K562 (cell line): Measurements from ENCODE around the gene MTA2. TPM values are rescaled to one million over a fixed set of nuclear protein-coding genes. Genes with fewer than 3 reads are reported as not detected.
A peak's percentile ranks its signal among the peaks of the same experiment; 100 is the strongest.

Experiments used
- DIDO1 ChIP-seq: fragments of 450-650 bp; IDR thresholded peaks from 2 replicates; pipeline ENCODE4 v1.6.1; 2016; ENCODE audit warnings: low read depth, missing biosample characterization, missing genetic modification characterization
- ELF4 ChIP-seq: fragments of 450-650 bp; formaldehyde crosslinking; IDR thresholded peaks from 2 replicates; pipeline ENCODE4 v1.4.0; 2022; ENCODE audit warnings: missing genetic modification characterization
- LCOR ChIP-seq: sonication (generic); formaldehyde crosslinking; IDR thresholded peaks from 2 replicates; pipeline ENCODE4 v1.8.0; 2022; ENCODE audit warnings: mild to moderate bottlenecking, missing genetic modification reagents
- MAZ ChIP-seq, 2 experiments: fragments of 450-650 bp in 1 of 2; sonication (generic) in 1 of 2; formaldehyde crosslinking; IDR thresholded peaks in 1 of 2; conservative IDR thresholded peaks in 1 of 2; 2 replicates each; pipeline versions ENCODE4 v1.4.0 to v1.5.0; 2020; ENCODE audit warnings: mild to moderate bottlenecking in 1 of 2, missing genetic modification reagents in 1 of 2
- MEF2A ChIP-seq: IDR thresholded peaks from 2 replicates; pipeline ENCODE4 v1.6.1; 2011; ENCODE audit warnings: low read depth, mild to moderate bottlenecking, low read length, moderate library complexity; ENCODE audit not compliant: control insufficient read depth
- MTA2 ChIP-seq: fragments of 450-650 bp; IDR thresholded peaks from 2 replicates; pipeline ENCODE4 v1.6.1; 2016; ENCODE audit warnings: low read depth
- NFXL1 ChIP-seq: fragments of 450-650 bp; formaldehyde crosslinking; IDR thresholded peaks from 2 replicates; pipeline ENCODE4 v1.4.0; 2021; ENCODE audit warnings: mild to moderate bottlenecking
- PHF20 ChIP-seq: fragments of 450-650 bp; IDR thresholded peaks from 2 replicates; pipeline ENCODE4 v1.6.1; 2018; ENCODE audit not compliant: partially characterized antibody
- POLR2A ChIP-seq: fragments of 450-650 bp; conservative IDR thresholded peaks from 2 replicates; pipeline ENCODE4 v1.6.1; 2016
- TBP ChIP-seq: optimal IDR thresholded peaks from 2 replicates; pipeline ENCODE3; 2011; ENCODE audit warnings: low read depth, low read length, improper control_type of control experiment
- ZC3H4 ChIP-seq: sonication (generic); formaldehyde crosslinking; IDR thresholded peaks from 2 replicates; pipeline ENCODE4 v1.9.0; 2021; ENCODE audit warnings: missing genetic modification reagents, borderline replicate concordance
- ZNF217 ChIP-seq: sonication (generic); formaldehyde crosslinking; IDR thresholded peaks from 2 replicates; pipeline ENCODE4 v1.8.0; 2022; ENCODE audit warnings: mild to moderate bottlenecking, missing genetic modification reagents
- ZNF253 ChIP-seq: fragments of 250-450 bp; sonication (Bioruptor Pico); conservative IDR thresholded peaks from 2 replicates; pipeline ENCODE4 v1.6.1; 2021; ENCODE audit warnings: mild to moderate bottlenecking
- ZNF57 ChIP-seq: fragments of 450-650 bp; formaldehyde crosslinking; IDR thresholded peaks from 2 replicates; pipeline ENCODE4 v1.4.0; 2020; ENCODE audit warnings: mild to moderate bottlenecking, moderate library complexity
- ZNF75A ChIP-seq: fragments of 450-650 bp; formaldehyde crosslinking; IDR thresholded peaks from 2 replicates; pipeline ENCODE4 v1.4.0; 2020; ENCODE audit warnings: mild to moderate bottlenecking
- polyA plus RNA-seq, 8 experiments: library from polyadenylated mRNA; depleted of rRNA in 4 of 8; stranded (reverse) in 5 of 8; unstranded in 3 of 8; fragments of >200 nt; fragmentation: Nextera tagmentation in 2 of 8; fragmentation: Illumina TruSeq in 1 of 8; extraction: Ambion mirVana in 2 of 8; extraction: Trizol in 1 of 8; gene quantifications; 2 replicates each; pipeline versions ENCODE4 v1.2.1 to v1.2.3, GENCODE V29; 2011 to 2014; ENCODE audit warnings: inconsistent platforms in 1 of 8, missing spikeins in 1 of 8
- total RNA-seq, 7 experiments: library from RNA; depleted of rRNA in 6 of 7; stranded (reverse); fragments of >200 nt in 6 of 7; fragmentation: Illumina TruSeq in 2 of 7; extraction: Trizol in 2 of 7; gene quantifications; 2 replicates each; pipeline versions ENCODE4 v1.2.1 to v1.2.3, GENCODE V29; 2011 to 2021; ENCODE audit warnings: low replicate concordance in 1 of 7
- TF ChIP-seq, protein P1 (sequence below): fragments of 450-650 bp; IDR thresholded peaks from 2 replicates; pipeline ENCODE4 v1.6.1; 2017; ENCODE audit warnings: antibody characterized with exemption, mild to moderate bottlenecking
- TF ChIP-seq, protein P2 (sequence below): sonication (generic); formaldehyde crosslinking; IDR thresholded peaks from 2 replicates; pipeline ENCODE4 v1.8.1; 2023; ENCODE audit warnings: mild to moderate bottlenecking, missing genetic modification reagents
- TF ChIP-seq, protein P3 (sequence below), 2 experiments: IDR thresholded peaks; 2 replicates each; pipeline ENCODE4 v1.6.1; 2012; ENCODE audit warnings: improper control_type of control experiment in 2 of 2, low read depth in 2 of 2, low read length in 2 of 2, borderline replicate concordance in 1 of 2
- TF ChIP-seq, protein P4 (sequence below): fragments of 200-800 bp; sonication (Bioruptor generic); IDR thresholded peaks from 2 replicates; pipeline ENCODE4 v1.6.1; 2017; ENCODE audit warnings: missing genetic modification characterization, missing compliant biosample characterization

Gene MTA2
- total and polyA plus RNA-seq, 9 of the 15 experiments (the other 6 are each of a cell fraction or from before 2014, with no cell fraction given): 6.2 to 220 (median 172) TPM

DNA sequence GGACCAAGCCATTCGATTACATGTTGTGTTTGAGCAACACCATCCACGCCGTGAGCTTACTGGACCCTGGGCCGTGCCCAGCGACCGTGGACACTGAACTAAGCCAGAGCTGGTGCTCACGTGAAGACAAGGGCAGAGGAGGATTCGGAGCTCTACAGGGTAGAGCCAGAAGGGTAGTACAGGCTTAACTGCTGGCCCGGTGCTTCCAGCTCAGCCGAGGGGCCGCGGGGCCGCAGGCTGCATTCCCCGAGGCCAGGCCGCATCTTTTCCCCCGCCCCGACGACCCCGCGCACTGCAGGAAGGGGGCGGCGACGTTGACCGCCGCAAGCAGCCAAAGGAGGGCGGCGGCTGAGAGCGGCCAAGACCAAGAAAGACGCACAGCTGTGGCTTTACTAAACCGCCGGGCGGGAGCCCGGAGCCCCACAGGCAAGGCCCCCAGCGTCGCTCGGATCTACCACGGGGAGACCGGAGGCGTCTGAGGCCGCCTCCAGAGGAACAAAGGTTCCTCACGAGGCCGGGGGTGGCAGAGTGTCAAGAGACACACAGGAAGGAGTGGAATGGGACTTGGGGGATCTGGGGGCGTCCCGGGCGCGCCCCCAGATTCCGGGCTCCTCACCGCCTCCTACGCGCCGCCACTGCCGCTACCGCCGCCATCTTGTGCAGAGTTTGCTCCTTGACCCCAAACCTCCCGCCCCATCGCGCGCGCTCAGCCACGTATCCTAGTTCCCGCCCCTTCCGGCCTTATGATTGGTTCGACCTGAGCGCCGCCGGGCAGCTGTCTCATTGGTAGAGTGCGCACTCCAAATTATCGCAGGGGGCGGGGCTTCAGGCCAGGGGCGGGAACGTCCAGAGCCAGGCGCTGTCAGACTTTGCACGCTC, 44.5 kb upstream of the MTA2 start, which contains the start of gene GANAB (continued):
- TF ChIP-seq, protein P1, sequence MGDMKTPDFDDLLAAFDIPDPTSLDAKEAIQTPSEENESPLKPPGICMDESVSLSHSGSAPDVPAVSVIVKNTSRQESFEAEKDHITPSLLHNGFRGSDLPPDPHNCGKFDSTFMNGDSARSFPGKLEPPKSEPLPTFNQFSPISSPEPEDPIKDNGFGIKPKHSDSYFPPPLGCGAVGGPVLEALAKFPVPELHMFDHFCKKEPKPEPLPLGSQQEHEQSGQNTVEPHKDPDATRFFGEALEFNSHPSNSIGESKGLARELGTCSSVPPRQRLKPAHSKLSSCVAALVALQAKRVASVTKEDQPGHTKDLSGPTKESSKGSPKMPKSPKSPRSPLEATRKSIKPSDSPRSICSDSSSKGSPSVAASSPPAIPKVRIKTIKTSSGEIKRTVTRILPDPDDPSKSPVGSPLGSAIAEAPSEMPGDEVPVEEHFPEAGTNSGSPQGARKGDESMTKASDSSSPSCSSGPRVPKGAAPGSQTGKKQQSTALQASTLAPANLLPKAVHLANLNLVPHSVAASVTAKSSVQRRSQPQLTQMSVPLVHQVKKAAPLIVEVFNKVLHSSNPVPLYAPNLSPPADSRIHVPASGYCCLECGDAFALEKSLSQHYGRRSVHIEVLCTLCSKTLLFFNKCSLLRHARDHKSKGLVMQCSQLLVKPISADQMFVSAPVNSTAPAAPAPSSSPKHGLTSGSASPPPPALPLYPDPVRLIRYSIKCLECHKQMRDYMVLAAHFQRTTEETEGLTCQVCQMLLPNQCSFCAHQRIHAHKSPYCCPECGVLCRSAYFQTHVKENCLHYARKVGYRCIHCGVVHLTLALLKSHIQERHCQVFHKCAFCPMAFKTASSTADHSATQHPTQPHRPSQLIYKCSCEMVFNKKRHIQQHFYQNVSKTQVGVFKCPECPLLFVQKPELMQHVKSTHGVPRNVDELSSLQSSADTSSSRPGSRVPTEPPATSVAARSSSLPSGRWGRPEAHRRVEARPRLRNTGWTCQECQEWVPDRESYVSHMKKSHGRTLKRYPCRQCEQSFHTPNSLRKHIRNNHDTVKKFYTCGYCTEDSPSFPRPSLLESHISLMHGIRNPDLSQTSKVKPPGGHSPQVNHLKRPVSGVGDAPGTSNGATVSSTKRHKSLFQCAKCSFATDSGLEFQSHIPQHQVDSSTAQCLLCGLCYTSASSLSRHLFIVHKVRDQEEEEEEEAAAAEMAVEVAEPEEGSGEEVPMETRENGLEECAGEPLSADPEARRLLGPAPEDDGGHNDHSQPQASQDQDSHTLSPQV: peak; percentile 25; the same call in 1 of the 2 replicates
- TF ChIP-seq MEF2A: no peak
- no peak for TF ChIP-seq ZNF57 (CRISPR knock-in tag)
- TF ChIP-seq PHF20: peak; percentile 65
- peak; percentile 74 to 75 for TF ChIP-seq MAZ (CRISPR knock-in tag; conservative IDR thresholded peaks at IDR 0.05 in 1 of 2, IDR thresholded peaks at IDR 0.05 in 1 of 2)
- no peak for TF ChIP-seq ZNF253 (CRISPR knock-in tag)
- 0 out of 2 replicates have a peak, but pooled peaks have one; percentile 36 for TF ChIP-seq ZC3H4
- TF ChIP-seq ZNF217 (CRISPR knock-in tag): no peak
- TF ChIP-seq, protein P2, sequence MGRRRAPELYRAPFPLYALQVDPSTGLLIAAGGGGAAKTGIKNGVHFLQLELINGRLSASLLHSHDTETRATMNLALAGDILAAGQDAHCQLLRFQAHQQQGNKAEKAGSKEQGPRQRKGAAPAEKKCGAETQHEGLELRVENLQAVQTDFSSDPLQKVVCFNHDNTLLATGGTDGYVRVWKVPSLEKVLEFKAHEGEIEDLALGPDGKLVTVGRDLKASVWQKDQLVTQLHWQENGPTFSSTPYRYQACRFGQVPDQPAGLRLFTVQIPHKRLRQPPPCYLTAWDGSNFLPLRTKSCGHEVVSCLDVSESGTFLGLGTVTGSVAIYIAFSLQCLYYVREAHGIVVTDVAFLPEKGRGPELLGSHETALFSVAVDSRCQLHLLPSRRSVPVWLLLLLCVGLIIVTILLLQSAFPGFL (CRISPR knock-in tag): no peak
- no peak for TF ChIP-seq ZNF75A (CRISPR knock-in tag)
- TF ChIP-seq LCOR: peak; percentile 100
- TF ChIP-seq TBP: peak; percentile 94
- TF ChIP-seq POLR2A: peak; percentile 94
- TF ChIP-seq NFXL1 (CRISPR knock-in tag): no peak
- TF ChIP-seq, protein P3, sequence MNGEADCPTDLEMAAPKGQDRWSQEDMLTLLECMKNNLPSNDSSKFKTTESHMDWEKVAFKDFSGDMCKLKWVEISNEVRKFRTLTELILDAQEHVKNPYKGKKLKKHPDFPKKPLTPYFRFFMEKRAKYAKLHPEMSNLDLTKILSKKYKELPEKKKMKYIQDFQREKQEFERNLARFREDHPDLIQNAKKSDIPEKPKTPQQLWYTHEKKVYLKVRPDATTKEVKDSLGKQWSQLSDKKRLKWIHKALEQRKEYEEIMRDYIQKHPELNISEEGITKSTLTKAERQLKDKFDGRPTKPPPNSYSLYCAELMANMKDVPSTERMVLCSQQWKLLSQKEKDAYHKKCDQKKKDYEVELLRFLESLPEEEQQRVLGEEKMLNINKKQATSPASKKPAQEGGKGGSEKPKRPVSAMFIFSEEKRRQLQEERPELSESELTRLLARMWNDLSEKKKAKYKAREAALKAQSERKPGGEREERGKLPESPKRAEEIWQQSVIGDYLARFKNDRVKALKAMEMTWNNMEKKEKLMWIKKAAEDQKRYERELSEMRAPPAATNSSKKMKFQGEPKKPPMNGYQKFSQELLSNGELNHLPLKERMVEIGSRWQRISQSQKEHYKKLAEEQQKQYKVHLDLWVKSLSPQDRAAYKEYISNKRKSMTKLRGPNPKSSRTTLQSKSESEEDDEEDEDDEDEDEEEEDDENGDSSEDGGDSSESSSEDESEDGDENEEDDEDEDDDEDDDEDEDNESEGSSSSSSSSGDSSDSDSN (IDR thresholded peaks at IDR 0.05; ENCODE audit: borderline replicate concordance in 1 of 2, low read depth in 2 of 2, low read length in 2 of 2): peak in 1 of 2 experiments; percentile 21; a peak in 1 of 4 replicates
- TF ChIP-seq, protein P4, sequence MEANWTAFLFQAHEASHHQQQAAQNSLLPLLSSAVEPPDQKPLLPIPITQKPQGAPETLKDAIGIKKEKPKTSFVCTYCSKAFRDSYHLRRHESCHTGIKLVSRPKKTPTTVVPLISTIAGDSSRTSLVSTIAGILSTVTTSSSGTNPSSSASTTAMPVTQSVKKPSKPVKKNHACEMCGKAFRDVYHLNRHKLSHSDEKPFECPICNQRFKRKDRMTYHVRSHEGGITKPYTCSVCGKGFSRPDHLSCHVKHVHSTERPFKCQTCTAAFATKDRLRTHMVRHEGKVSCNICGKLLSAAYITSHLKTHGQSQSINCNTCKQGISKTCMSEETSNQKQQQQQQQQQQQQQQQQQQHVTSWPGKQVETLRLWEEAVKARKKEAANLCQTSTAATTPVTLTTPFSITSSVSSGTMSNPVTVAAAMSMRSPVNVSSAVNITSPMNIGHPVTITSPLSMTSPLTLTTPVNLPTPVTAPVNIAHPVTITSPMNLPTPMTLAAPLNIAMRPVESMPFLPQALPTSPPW (CRISPR knock-in tag): peak; percentile 57
- TF ChIP-seq DIDO1 (tag): peak; percentile 45; the same call in 1 of the 2 replicates
- peak; percentile 39; the same call in 1 of the 2 replicates for TF ChIP-seq MTA2
- 0 out of 2 replicates have a peak, but pooled peaks have one; percentile 13 for TF ChIP-seq ELF4
